ENCODE data around the gene IQCB1. TPM values are rescaled to one million over a fixed set of nuclear protein-coding genes. Genes with fewer than 3 reads are reported as not detected.

IQCB1 gene
- total and polyA plus RNA-seq, 2 experiments from 2014 or later = 28.8 to 39.0 TPM

- TF ChIP-seq, protein P1, sequence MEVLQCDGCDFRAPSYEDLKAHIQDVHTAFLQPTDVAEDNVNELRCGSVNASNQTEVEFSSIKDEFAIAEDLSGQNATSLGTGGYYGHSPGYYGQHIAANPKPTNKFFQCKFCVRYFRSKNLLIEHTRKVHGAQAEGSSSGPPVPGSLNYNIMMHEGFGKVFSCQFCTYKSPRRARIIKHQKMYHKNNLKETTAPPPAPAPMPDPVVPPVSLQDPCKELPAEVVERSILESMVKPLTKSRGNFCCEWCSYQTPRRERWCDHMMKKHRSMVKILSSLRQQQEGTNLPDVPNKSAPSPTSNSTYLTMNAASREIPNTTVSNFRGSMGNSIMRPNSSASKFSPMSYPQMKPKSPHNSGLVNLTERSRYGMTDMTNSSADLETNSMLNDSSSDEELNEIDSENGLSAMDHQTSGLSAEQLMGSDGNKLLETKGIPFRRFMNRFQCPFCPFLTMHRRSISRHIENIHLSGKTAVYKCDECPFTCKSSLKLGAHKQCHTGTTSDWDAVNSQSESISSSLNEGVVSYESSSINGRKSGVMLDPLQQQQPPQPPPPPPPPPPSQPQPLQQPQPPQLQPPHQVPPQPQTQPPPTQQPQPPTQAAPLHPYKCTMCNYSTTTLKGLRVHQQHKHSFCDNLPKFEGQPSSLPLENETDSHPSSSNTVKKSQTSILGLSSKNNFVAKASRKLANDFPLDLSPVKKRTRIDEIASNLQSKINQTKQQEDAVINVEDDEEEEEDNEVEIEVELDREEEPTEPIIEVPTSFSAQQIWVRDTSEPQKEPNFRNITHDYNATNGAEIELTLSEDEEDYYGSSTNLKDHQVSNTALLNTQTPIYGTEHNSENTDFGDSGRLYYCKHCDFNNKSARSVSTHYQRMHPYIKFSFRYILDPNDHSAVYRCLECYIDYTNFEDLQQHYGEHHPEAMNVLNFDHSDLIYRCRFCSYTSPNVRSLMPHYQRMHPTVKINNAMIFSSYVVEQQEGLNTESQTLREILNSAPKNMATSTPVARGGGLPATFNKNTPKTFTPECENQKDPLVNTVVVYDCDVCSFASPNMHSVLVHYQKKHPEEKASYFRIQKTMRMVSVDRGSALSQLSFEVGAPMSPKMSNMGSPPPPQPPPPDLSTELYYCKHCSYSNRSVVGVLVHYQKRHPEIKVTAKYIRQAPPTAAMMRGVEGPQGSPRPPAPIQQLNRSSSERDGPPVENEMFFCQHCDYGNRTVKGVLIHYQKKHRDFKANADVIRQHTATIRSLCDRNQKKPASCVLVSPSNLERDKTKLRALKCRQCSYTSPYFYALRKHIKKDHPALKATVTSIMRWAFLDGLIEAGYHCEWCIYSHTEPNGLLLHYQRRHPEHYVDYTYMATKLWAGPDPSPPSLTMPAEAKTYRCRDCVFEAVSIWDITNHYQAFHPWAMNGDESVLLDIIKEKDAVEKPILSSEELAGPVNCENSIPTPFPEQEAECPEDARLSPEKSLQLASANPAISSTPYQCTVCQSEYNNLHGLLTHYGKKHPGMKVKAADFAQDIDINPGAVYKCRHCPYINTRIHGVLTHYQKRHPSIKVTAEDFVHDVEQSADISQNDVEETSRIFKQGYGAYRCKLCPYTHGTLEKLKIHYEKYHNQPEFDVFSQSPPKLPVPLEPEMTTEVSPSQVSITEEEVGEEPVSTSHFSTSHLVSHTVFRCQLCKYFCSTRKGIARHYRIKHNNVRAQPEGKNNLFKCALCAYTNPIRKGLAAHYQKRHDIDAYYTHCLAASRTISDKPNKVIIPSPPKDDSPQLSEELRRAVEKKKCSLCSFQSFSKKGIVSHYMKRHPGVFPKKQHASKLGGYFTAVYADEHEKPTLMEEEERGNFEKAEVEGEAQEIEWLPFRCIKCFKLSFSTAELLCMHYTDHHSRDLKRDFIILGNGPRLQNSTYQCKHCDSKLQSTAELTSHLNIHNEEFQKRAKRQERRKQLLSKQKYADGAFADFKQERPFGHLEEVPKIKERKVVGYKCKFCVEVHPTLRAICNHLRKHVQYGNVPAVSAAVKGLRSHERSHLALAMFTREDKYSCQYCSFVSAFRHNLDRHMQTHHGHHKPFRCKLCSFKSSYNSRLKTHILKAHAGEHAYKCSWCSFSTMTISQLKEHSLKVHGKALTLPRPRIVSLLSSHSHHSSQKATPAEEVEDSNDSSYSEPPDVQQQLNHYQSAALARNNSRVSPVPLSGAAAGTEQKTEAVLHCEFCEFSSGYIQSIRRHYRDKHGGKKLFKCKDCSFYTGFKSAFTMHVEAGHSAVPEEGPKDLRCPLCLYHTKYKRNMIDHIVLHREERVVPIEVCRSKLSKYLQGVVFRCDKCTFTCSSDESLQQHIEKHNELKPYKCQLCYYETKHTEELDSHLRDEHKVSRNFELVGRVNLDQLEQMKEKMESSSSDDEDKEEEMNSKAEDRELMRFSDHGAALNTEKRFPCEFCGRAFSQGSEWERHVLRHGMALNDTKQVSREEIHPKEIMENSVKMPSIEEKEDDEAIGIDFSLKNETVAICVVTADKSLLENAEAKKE (CRISPR knock-in tag; IDR thresholded peaks at IDR 0.05) = no peak
- TF ChIP-seq ZNF114 (CRISPR knock-in tag; IDR thresholded peaks at IDR 0.05) (no peak), EZH2phosphoT487 (IDR thresholded peaks at IDR 0.05; ENCODE audit: unreplicated experiment) (no peak)
- TF ChIP-seq, protein P2, sequence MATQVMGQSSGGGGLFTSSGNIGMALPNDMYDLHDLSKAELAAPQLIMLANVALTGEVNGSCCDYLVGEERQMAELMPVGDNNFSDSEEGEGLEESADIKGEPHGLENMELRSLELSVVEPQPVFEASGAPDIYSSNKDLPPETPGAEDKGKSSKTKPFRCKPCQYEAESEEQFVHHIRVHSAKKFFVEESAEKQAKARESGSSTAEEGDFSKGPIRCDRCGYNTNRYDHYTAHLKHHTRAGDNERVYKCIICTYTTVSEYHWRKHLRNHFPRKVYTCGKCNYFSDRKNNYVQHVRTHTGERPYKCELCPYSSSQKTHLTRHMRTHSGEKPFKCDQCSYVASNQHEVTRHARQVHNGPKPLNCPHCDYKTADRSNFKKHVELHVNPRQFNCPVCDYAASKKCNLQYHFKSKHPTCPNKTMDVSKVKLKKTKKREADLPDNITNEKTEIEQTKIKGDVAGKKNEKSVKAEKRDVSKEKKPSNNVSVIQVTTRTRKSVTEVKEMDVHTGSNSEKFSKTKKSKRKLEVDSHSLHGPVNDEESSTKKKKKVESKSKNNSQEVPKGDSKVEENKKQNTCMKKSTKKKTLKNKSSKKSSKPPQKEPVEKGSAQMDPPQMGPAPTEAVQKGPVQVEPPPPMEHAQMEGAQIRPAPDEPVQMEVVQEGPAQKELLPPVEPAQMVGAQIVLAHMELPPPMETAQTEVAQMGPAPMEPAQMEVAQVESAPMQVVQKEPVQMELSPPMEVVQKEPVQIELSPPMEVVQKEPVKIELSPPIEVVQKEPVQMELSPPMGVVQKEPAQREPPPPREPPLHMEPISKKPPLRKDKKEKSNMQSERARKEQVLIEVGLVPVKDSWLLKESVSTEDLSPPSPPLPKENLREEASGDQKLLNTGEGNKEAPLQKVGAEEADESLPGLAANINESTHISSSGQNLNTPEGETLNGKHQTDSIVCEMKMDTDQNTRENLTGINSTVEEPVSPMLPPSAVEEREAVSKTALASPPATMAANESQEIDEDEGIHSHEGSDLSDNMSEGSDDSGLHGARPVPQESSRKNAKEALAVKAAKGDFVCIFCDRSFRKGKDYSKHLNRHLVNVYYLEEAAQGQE (IDR thresholded peaks at IDR 0.05; ENCODE audit: unreplicated experiment) = no peak
These were observed 111.4 kb downstream of the IQCB1 start (continued) for GRCh38 chr3:121723485-121723884.

GRCh38 chr3:121722411-121722810, 112.4 kb downstream of the IQCB1 start:
- no peak overlapping the region for H3K4me3 Mint-ChIP-seq
- Histone ChIP-seq H2AFZ (no peak overlapping the region), H3K4me3 (no peak overlapping the region), H3K36me3 (ENCODE audit: insufficient read depth) (peaks cover 37% of the 10 kb centered on the region), H3F3A (replicated peaks; ENCODE audit: low read depth) (no peaks in the 10 kb centered on the region), H3K4me2 (no peak overlapping the region), H3K27ac (ENCODE audit: low read depth) (no peak overlapping the region), H3K4me1 (ENCODE audit: insufficient read depth) (no peaks in the 10 kb centered on the region), H3K79me2 (replicated peaks; ENCODE audit: insufficient read depth) (no peaks in the 10 kb centered on the region), H3K9me2 (ENCODE audit: insufficient read depth) (no peaks in the 10 kb centered on the region), H4K20me1 (replicated peaks; ENCODE audit: insufficient read depth) (no peaks in the 10 kb centered on the region), H3K27me3 (ENCODE audit: insufficient read depth) (no peaks in the 10 kb centered on the region)
- H3K27ac Mint-ChIP-seq = no peak overlapping the region
- no peaks in the 10 kb centered on the region for H3K4me1 Mint-ChIP-seq
- no peak for DNase-seq (ENCODE audit: low spot score)
- H3K36me3 Mint-ChIP-seq (ENCODE audit: low read depth) = peaks cover 58% of the 10 kb centered on the region
- H3K9me3 Mint-ChIP-seq = no peaks in the 10 kb centered on the region
- no peak for ATAC-seq
- H3K27me3 Mint-ChIP-seq (ENCODE audit: insufficient read depth, low read depth, poor library complexity) = peaks cover 1% of the 10 kb centered on the region
- TF ChIP-seq ZNF331 (CRISPR knock-in tag; IDR thresholded peaks at IDR 0.05; ENCODE audit: low read depth) (no peak), NANOG (IDR thresholded peaks at IDR 0.05; ENCODE audit: borderline replicate concordance) (no peak), STAT1 (IDR thresholded peaks at IDR 0.05; ENCODE audit: unreplicated experiment) (no peak), POLR2AphosphoS5 (IDR thresholded peaks at IDR 0.05; ENCODE audit: low read depth) (no peak)
